IMR-90 (cell line): ENCODE results near the gene LGI1.

ENCODE experiments used
- BHLHE40 ChIP-seq: fragments of 150-350 bp; IDR thresholded peaks from 2 replicates; pipeline ENCODE4 v1.6.1; 2016; ENCODE audit warnings: mild to moderate bottlenecking, low read depth, low read length
- CEBPB ChIP-seq: IDR thresholded peaks from 2 replicates; pipeline ENCODE4 v1.6.1; 2012; ENCODE audit warnings: low read depth, low read length, improper control_type of control experiment
- CHD1 ChIP-seq: IDR thresholded peaks from 2 replicates; pipeline ENCODE4 v1.6.1; 2012; ENCODE audit warnings: low read depth, low read length, improper control_type of control experiment
- CTCF ChIP-seq: conservative IDR thresholded peaks from 2 replicates; pipeline ENCODE4 v1.5.1; 2012; ENCODE audit warnings: mild to moderate bottlenecking, low read depth, low read length, improper control_type of control experiment
- FOS ChIP-seq: fragments of 150-350 bp; IDR thresholded peaks from 2 replicates; pipeline ENCODE4 v1.6.1; 2016; ENCODE audit warnings: low read depth, low read length
- MAFK ChIP-seq: IDR thresholded peaks from 2 replicates; pipeline ENCODE4 v1.6.1; 2012; ENCODE audit warnings: low read depth, low read length, improper control_type of control experiment
- MXI1 ChIP-seq: IDR thresholded peaks from 2 replicates; pipeline ENCODE4 v1.6.1; 2012; ENCODE audit warnings: low read depth, mild to moderate bottlenecking, low read length, moderate library complexity, borderline replicate concordance
- POLR2A ChIP-seq: IDR thresholded peaks from 2 replicates; pipeline ENCODE4 v1.6.1; 2012; ENCODE audit warnings: mild to moderate bottlenecking, low read depth, low read length
- RAD21 ChIP-seq: IDR thresholded peaks from 2 replicates; pipeline ENCODE4 v1.6.1; 2012; ENCODE audit warnings: low read length, improper control_type of control experiment
- RCOR1 ChIP-seq: IDR thresholded peaks from 2 replicates; pipeline ENCODE4 v1.6.1; 2012; ENCODE audit warnings: mild to moderate bottlenecking, low read length, improper control_type of control experiment; ENCODE audit not compliant: insufficient replicate concordance
- RFX5 ChIP-seq: IDR thresholded peaks from 2 replicates; pipeline ENCODE4 v1.8.0; 2012; ENCODE audit warnings: low read depth, mild to moderate bottlenecking, low read length, moderate library complexity
- SMC3 ChIP-seq: fragments of 150-350 bp; IDR thresholded peaks from 2 replicates; pipeline ENCODE4 v1.6.1; 2016; ENCODE audit warnings: low read depth, mild to moderate bottlenecking, antibody characterized with exemption, low read length, moderate library complexity
- USF2 ChIP-seq: fragments of 150-350 bp; IDR thresholded peaks from 2 replicates; pipeline ENCODE4 v1.6.1; 2017; ENCODE audit warnings: mild to moderate bottlenecking, antibody characterized with exemption, low read length, low read depth

GRCh38 chr10:93815304-93816096 lies 57.8 kb downstream of the LGI1 start:
- TF ChIP-seq CTCF: no peak
- TF ChIP-seq MAFK: no peak
- TF ChIP-seq CEBPB: no peak
- no peak for TF ChIP-seq POLR2A
- no peak for TF ChIP-seq MXI1
- TF ChIP-seq USF2: no peak
- TF ChIP-seq BHLHE40: no peak
- no peak for TF ChIP-seq RFX5
- no peak for TF ChIP-seq RCOR1
- no peak for TF ChIP-seq RAD21
- no peak for TF ChIP-seq FOS
- no peak for TF ChIP-seq SMC3
- no peak for TF ChIP-seq CHD1
